ENCODE measurements around the gene EPOP.

Gene EPOP

DNA sequence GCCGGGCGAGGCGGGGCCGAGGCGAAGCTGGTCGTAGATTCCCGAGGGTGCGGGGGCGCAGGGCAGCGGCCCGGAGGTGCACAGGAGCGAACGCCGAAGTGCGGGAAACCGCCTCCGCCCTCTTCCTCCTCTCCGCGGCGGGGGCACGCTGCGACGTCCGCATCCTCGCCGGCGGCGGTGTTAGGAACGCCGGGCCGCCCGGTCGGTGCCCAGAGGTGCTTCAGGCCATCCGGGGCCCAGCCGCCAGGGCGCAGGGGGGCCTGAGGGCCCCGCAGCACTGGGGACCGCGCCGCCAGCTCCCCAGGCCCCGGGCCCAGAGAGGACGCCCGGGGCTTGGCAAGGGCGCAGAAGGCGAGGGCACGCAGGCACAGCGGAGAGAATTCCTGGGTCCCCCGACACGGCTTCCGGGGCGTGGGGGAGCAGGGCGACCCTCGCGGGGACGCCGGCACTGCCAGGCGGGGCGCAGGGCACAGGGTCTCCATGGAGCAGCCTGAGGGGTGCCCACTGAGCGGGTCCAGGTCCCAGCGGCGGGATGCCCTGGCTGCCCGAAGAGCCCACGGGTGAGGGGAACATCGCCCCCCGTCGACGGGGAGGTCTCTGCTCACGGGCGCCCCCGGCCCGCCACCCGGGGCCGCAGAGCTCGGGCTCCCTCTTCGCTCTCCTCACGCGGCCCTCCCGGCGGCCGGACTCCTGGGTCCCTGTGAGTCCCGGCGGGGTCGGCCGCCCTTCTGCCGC, 576 bp downstream of the EPOP start:
- in situ Hi-C loops (cut with MboI; ENCODE audit: low sequenced_read_pairs, unreplicated experiment), result no loop called here
- no peak for DNase-seq (ENCODE audit: low spot score)
- TF ChIP-seq, protein P1, sequence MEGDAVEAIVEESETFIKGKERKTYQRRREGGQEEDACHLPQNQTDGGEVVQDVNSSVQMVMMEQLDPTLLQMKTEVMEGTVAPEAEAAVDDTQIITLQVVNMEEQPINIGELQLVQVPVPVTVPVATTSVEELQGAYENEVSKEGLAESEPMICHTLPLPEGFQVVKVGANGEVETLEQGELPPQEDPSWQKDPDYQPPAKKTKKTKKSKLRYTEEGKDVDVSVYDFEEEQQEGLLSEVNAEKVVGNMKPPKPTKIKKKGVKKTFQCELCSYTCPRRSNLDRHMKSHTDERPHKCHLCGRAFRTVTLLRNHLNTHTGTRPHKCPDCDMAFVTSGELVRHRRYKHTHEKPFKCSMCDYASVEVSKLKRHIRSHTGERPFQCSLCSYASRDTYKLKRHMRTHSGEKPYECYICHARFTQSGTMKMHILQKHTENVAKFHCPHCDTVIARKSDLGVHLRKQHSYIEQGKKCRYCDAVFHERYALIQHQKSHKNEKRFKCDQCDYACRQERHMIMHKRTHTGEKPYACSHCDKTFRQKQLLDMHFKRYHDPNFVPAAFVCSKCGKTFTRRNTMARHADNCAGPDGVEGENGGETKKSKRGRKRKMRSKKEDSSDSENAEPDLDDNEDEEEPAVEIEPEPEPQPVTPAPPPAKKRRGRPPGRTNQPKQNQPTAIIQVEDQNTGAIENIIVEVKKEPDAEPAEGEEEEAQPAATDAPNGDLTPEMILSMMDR (IDR thresholded peaks at IDR 0.05; ENCODE audit: borderline replicate concordance, control extremely low read depth, extremely low read depth, insufficient read depth, missing control alignments), result no peak

DNA sequence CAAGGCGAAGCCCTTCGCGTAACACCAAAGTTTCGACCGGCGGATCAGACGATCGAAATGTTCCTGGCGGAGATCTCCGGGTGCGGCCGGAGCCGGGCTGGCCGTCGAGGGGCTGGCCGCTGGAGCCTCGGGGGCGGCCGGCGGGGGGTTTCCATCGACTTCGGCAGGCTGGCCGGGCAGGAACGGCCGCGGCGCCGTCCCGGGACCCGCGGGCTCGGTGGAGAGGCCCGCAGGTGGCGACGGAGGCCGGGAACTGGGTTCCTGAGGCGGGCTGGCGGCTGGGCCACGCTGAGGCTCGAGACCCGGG, 1.1 kb downstream of the EPOP start:
- TF ChIP-seq, protein P1 (IDR thresholded peaks at IDR 0.05; ENCODE audit: borderline replicate concordance, control extremely low read depth, extremely low read depth, insufficient read depth, missing control alignments), result peak; percentile 31
- in situ Hi-C loops (cut with MboI; ENCODE audit: low sequenced_read_pairs, unreplicated experiment), result no loop called here
- DNase-seq (ENCODE audit: low spot score), result no peak

DNA sequence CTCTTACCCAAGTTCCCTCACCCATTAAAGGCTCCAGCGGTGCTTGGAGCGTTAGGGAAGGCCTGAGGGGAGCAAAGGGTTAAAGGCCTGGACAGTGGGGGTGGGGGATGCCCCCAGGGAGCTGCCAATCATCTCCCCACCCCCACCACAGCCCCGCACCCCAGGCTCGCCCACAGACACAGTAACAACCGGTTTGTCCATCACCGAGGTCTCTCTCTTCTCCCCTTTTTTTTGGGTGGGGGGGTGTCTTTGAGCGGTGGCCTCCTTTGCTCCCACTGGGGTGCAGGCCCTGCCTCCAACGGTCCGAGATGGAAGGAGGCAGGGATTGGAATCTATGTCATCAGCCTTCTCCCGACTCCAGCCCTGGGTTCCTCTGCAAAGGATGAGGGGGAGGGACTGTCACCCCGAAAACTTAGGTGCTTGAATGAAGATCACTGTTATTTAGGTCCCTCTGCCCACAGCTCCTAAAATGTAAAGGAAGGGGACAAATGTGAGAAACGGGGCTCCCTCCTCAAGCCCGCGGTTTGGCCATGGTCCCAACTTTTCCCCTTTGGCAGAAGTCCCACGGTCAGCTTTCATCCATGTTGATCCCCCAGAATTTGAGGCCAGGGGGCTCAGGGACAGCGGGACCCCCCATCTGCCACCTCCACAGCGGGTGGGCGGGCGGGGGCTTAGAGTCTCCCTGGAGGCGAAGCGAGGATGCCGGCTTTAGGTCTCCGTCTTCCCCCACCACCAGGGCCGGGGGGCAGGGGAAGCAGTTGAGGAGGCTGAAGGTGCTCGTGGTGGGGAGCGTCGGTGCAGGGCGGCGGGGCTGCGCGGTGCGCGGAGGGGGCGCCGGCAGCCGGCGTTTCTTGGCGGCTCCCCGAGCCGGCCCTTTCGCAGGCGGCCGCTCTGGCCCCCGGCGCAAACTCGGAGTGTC, 1.7 kb downstream of the EPOP start:
- no peak for DNase-seq (ENCODE audit: low spot score)
- in situ Hi-C loops (cut with MboI; ENCODE audit: low sequenced_read_pairs, unreplicated experiment), result no loop called here
- TF ChIP-seq, protein P1 (IDR thresholded peaks at IDR 0.05; ENCODE audit: borderline replicate concordance, control extremely low read depth, extremely low read depth, insufficient read depth, missing control alignments), result no peak

DNA sequence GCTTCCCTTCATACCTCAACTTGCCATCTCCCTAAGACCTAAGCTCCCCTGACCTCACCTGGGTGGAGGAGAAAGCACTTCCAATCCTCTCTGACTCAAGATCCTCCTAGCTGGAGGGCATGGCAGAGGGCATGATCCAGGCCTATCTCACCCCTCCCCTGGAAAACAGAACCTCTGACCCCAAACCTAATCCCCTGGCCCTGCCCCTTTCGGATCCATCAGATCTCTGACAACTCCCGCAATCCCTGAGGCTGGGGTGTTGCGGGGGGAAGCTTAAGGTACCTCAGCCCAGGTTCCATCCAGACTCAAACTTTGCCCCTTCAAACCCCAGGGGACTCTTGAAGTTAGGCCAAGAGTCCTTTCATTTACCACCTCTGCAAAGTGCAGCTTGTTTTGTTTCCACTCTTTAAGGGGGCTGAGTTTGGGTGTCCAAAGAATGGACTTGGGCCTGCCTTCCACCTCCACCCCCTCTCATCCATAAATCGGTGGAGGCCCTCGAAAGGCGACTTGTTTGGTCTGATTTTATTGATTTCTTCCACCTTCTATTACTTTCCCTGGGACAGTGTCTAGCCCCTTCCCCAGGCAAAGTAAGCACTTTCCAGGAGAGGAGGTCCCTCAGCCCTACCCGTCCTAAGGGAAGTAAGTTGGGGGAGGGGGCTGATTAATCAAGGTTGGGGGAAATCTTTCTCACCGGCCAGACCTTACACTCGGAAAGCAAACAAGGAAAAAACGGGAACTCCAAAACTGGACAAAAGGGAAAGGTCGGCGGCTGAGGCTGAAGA, 2.6 kb downstream of the EPOP start:
- TF ChIP-seq, protein P1 (IDR thresholded peaks at IDR 0.05; ENCODE audit: borderline replicate concordance, control extremely low read depth, extremely low read depth, insufficient read depth, missing control alignments), result no peak
- no peak for DNase-seq (ENCODE audit: low spot score)
- in situ Hi-C loops (cut with MboI; ENCODE audit: low sequenced_read_pairs, unreplicated experiment), result no loop called here

DNA sequence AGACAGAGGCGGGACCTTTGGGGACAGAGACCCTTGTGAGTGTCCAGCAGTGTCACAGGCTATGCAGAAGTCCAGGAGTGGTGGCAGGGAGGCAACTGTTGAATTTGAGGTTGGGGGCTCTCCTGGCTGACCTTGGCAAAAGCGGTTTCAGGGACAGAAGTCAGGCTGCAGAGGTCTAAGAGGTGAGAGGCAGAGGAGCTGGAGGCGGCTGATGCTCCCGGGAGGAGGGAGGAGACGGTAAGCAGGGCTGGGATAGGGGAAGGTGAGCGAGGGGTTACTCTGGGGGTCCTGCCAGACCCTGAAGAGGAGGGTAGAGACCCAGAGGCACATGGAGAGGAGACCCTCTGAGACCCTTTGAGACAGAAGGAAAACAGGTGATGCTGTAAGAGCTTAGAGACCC, 5.2 kb downstream of the EPOP start:
- DNase-seq (ENCODE audit: low spot score), result no peak
- in situ Hi-C loops (cut with MboI; ENCODE audit: low sequenced_read_pairs, unreplicated experiment), result loop anchor here (10.0 kb wide), 2 partner anchors 85 to 165 kb away; no protein-coding TSS in a partner anchor
- TF ChIP-seq, protein P1 (IDR thresholded peaks at IDR 0.05; ENCODE audit: borderline replicate concordance, control extremely low read depth, extremely low read depth, insufficient read depth, missing control alignments), result no peak

DNA sequence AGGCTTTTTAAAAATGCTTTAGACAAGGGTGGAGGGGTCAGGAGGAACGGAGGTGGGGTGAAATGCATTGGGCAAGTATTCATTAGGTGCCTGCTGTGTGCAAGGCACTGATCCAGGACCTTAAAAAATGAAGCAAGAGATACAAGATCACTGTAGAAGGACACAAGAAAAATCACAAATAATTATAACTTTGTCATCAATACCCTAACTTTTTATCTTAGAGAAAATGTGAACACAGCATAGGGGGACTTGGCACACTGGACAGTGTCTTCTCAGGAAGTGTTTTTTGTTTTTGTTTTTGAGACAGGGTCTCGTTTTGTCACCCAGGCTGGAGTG, 7.0 kb downstream of the EPOP start:
- in situ Hi-C loops (cut with MboI; ENCODE audit: low sequenced_read_pairs, unreplicated experiment), result loop anchor here (10.0 kb wide), 2 partner anchors 83 to 163 kb away; no protein-coding TSS in a partner anchor
- TF ChIP-seq, protein P1 (IDR thresholded peaks at IDR 0.05; ENCODE audit: borderline replicate concordance, control extremely low read depth, extremely low read depth, insufficient read depth, missing control alignments), result no peak
- no peak for DNase-seq (ENCODE audit: low spot score)
